HEK293T (cell line): ENCODE results near the gene GFI1.

Experiments used
- CTCF ChIA-PET: fragments of 350-600 bp; formaldehyde crosslinking; extraction: SDS; loops from one replicate; lab custom pipeline; 2021; ENCODE audit warnings: antibody characterized with exemption, inconsistent platforms; lab: Yijun Ruan, JAX
- POLR2A ChIA-PET: fragments of 350-600 bp; formaldehyde crosslinking; extraction: SDS; loops from one replicate; lab custom pipeline; 2020; ENCODE audit warnings: antibody characterized with exemption, inconsistent platforms; lab: Yijun Ruan, JAX
- DNase-seq: peaks from one replicate; pipeline ENCODE4 v3.0.0; 2012; ENCODE audit warnings: mixed read lengths; ENCODE audit errors: extremely low spot score
- ARNT ChIP-seq: fragments of 450-650 bp; IDR thresholded peaks from 2 replicates; pipeline ENCODE4 v1.6.1; 2017; ENCODE audit warnings: mild to moderate bottlenecking
- BHLHE40 ChIP-seq: fragments of 450-650 bp; IDR thresholded peaks from 2 replicates; pipeline ENCODE4 v1.6.1; 2016; ENCODE audit warnings: mild to moderate bottlenecking, moderate library complexity, borderline replicate concordance
- CTBP1 ChIP-seq: fragments of 450-650 bp; IDR thresholded peaks from 2 replicates; pipeline ENCODE4 v1.6.1; 2016; ENCODE audit warnings: borderline replicate concordance
- ELF4 ChIP-seq: fragments of 450-650 bp; IDR thresholded peaks from 2 replicates; pipeline ENCODE4 v1.6.1; 2017; ENCODE audit warnings: antibody characterized with exemption
- FOXA1 ChIP-seq: fragments of 450-650 bp; IDR thresholded peaks from 2 replicates; pipeline ENCODE4 v1.6.1; 2016; ENCODE audit warnings: mild to moderate bottlenecking
- FOXK2 ChIP-seq: fragments of 450-650 bp; IDR thresholded peaks from 2 replicates; pipeline ENCODE4 v1.6.1; 2016; ENCODE audit warnings: mild to moderate bottlenecking
- FOXM1 ChIP-seq: fragments of 450-650 bp; IDR thresholded peaks from 2 replicates; pipeline ENCODE4 v1.6.1; 2017; ENCODE audit warnings: mild to moderate bottlenecking, borderline replicate concordance
- HDGF ChIP-seq: fragments of 450-650 bp; IDR thresholded peaks from 2 replicates; pipeline ENCODE4 v1.6.1; 2017; ENCODE audit warnings: antibody characterized with exemption, borderline replicate concordance
- L3MBTL2 ChIP-seq: fragments of 450-650 bp; conservative IDR thresholded peaks from 2 replicates; pipeline ENCODE4 v1.6.1; 2016; ENCODE audit warnings: mild to moderate bottlenecking
- LEF1 ChIP-seq: fragments of 450-650 bp; IDR thresholded peaks from 2 replicates; pipeline ENCODE4 v1.6.1; 2017; ENCODE audit warnings: mild to moderate bottlenecking, borderline replicate concordance
- NFRKB ChIP-seq: fragments of 450-650 bp; IDR thresholded peaks from 2 replicates; pipeline ENCODE4 v1.6.1; 2016; ENCODE audit warnings: mild to moderate bottlenecking, moderate library complexity
- PKNOX1 ChIP-seq: fragments of 450-650 bp; IDR thresholded peaks from 2 replicates; pipeline ENCODE4 v1.6.1; 2016
- SP1 ChIP-seq: fragments of 450-650 bp; IDR thresholded peaks from 2 replicates; pipeline ENCODE4 v1.6.1; 2017
- SUZ12 ChIP-seq: fragments of 450-650 bp; IDR thresholded peaks from 2 replicates; pipeline ENCODE4 v1.6.1; 2016; ENCODE audit warnings: mild to moderate bottlenecking
- TARDBP ChIP-seq: fragments of 450-650 bp; IDR thresholded peaks from 2 replicates; pipeline ENCODE4 v1.6.1; 2016
- ZNF384 ChIP-seq: fragments of 450-650 bp; IDR thresholded peaks from 2 replicates; pipeline ENCODE4 v1.6.1; 2016

The GFI1 gene

GRCh38 chr1:92503926-92504285 lies 17.2 kb upstream of the GFI1 start:
- ChIA-PET POLR2A (interaction anchor here (1.2 to 1.5 kb wide), 2 partner anchors 17 to 18 kb away, joined by 3 read pairs; partner anchors contain the start of gene GFI1), CTCF (no interaction called here)
- TF ChIP-seq L3MBTL2 (no peak), HDGF (no peak), ARNT (no peak)
- no peak for DNase-seq

- DNase-seq = no peak
- CTCF ChIA-PET = no interaction called here
- TF ChIP-seq FOXA1 (no peak), ELF4 (no peak), CTBP1 (no peak), PKNOX1 (no peak), ARNT (no peak), HDGF (no peak), SP1 (no peak), TARDBP (no peak), L3MBTL2 (no peak), LEF1 (no peak), BHLHE40 (no peak), SUZ12 (no peak), ZNF384 (no peak), NFRKB (no peak), FOXM1 (no peak), FOXK2 (no peak)
- POLR2A ChIA-PET = interaction anchor here (1.2 to 1.5 kb wide), 2 partner anchors 16 to 18 kb away, joined by 3 read pairs; partner anchors contain the start of gene GFI1
Observed at GRCh38 chr1:92503043-92503925, 16.6 kb upstream of the GFI1 start.

- TF ChIP-seq SUZ12 (no peak), HDGF (no peak), TARDBP (no peak), PKNOX1 (no peak)
- CTCF ChIA-PET = no interaction called here
- POLR2A ChIA-PET = no interaction called here
- DNase-seq = no peak
Observed at GRCh38 chr1:92502247-92502646, 15.5 kb upstream of the GFI1 start.

GRCh38 chr1:92500552-92500951 lies 13.8 kb upstream of the GFI1 start:
- DNase-seq = no peak
- TF ChIP-seq TARDBP (no peak), ZNF384 (no peak), BHLHE40 (no peak), PKNOX1 (no peak), LEF1 (no peak), CTBP1 (no peak)
- POLR2A ChIA-PET = no interaction called here
- CTCF ChIA-PET = no interaction called here

GRCh38 chr1:92495392-92496063 lies 8.8 kb upstream of the GFI1 start:
- ChIA-PET POLR2A (no interaction called here), CTCF (no interaction called here)
- TF ChIP-seq FOXA1 = no peak
- TF ChIP-seq BHLHE40 = no peak
- no peak for TF ChIP-seq TARDBP
- no peak for TF ChIP-seq LEF1
- no peak for TF ChIP-seq ZNF384
- TF ChIP-seq ARNT = no peak
- no peak for TF ChIP-seq FOXM1
- no peak for TF ChIP-seq ELF4
- no peak for TF ChIP-seq SP1
- no peak for TF ChIP-seq SUZ12
- TF ChIP-seq CTBP1 = no peak
- no peak for TF ChIP-seq NFRKB
- TF ChIP-seq HDGF = no peak
- no peak for DNase-seq

- ChIA-PET POLR2A (no interaction called here), CTCF (interaction anchor here (0.8 kb wide), 1 partner anchor 9 kb away, joined by 3 read pairs; no protein-coding TSS in a partner anchor)
- TF ChIP-seq TARDBP = no peak
- no peak for TF ChIP-seq ARNT
- TF ChIP-seq BHLHE40 = no peak
- no peak for TF ChIP-seq FOXM1
- no peak for DNase-seq
Observed at GRCh38 chr1:92494485-92495141, 7.9 kb upstream of the GFI1 start.
